Mesenchymal stem cell (in vitro differentiated cells and primary cell): Measurements from ENCODE around the gene CATSPER1.

Source experiments
- DNase-seq: peaks from one replicate; pipeline ENCODE4 v3.0.0-alpha.2; 2013
- H2AFZ ChIP-seq: one replicate; pipeline ENCODE4 v1.6.1; 2013; ENCODE audit warnings: low read depth, mild to moderate bottlenecking, control low read depth, inconsistent platforms, low read length, moderate library complexity
- H2AK5ac ChIP-seq: 2 replicates; pipeline ENCODE4 v1.6.1; 2013; ENCODE audit warnings: low read length, moderate library complexity, mild to moderate bottlenecking, inconsistent platforms; ENCODE audit not compliant: severe bottlenecking
- H2BK120ac ChIP-seq: one replicate; pipeline ENCODE4 v1.6.1; 2013; ENCODE audit warnings: low read depth, mild to moderate bottlenecking, inconsistent platforms, low read length, moderate library complexity
- H2BK12ac ChIP-seq, 2 experiments: one replicate each; pipeline ENCODE4 v1.6.1; 2013; ENCODE audit warnings: inconsistent platforms in 2 of 2, low read length in 2 of 2, mild to moderate bottlenecking in 2 of 2, moderate library complexity in 2 of 2, control low read depth in 1 of 2
- H2BK15ac ChIP-seq: one replicate; pipeline ENCODE4 v1.6.1; 2013; ENCODE audit warnings: mild to moderate bottlenecking, low read depth, inconsistent platforms; ENCODE audit not compliant: poor library complexity, severe bottlenecking
- H2BK5ac ChIP-seq: 2 replicates; pipeline ENCODE4 v1.6.1; 2013; ENCODE audit warnings: low read depth, mild to moderate bottlenecking, low read length, control low read depth, inconsistent platforms; ENCODE audit not compliant: poor library complexity, severe bottlenecking
- H3K14ac ChIP-seq, 2 experiments: one replicate each; pipeline ENCODE4 v1.6.1; 2013; ENCODE audit warnings: inconsistent platforms in 2 of 2, low read length in 2 of 2, control low read depth in 1 of 2, mild to moderate bottlenecking in 1 of 2, moderate library complexity in 1 of 2
- H3K18ac ChIP-seq, 2 experiments: one replicate each; pipeline ENCODE4 v1.6.1; 2013; ENCODE audit warnings: inconsistent platforms in 2 of 2, low read length in 2 of 2, control low read depth in 1 of 2, low read depth in 1 of 2, mild to moderate bottlenecking in 1 of 2
- H3K23ac ChIP-seq, 2 experiments: one replicate each; pipeline ENCODE4 v1.6.1; 2013; ENCODE audit warnings: inconsistent platforms in 2 of 2, low read length in 2 of 2, mild to moderate bottlenecking in 2 of 2, moderate library complexity in 2 of 2, control low read depth in 1 of 2
- H3K27ac ChIP-seq: 2 replicates; pipeline ENCODE4 v1.5.1; 2013; ENCODE audit warnings: mild to moderate bottlenecking, moderate library complexity, low read length, control low read depth, inconsistent platforms; ENCODE audit not compliant: poor library complexity, severe bottlenecking
- H3K27me3 ChIP-seq, 2 experiments: 2 replicates each; pipeline versions ENCODE4 v1.6.1 to v1.7.0; 2013; ENCODE audit warnings: low read length in 2 of 2, mild to moderate bottlenecking in 2 of 2, moderate library complexity in 2 of 2, control low read depth in 1 of 2, inconsistent platforms in 1 of 2; ENCODE audit not compliant: control insufficient read depth in 1 of 2, insufficient read depth in 1 of 2
- H3K36me3 ChIP-seq, 2 experiments: 2 replicates each; pipeline versions ENCODE4 v1.6.1 to v1.7.0; 2013; ENCODE audit warnings: low read length in 2 of 2, control low read depth in 1 of 2, inconsistent platforms in 1 of 2, low read depth in 1 of 2, mild to moderate bottlenecking in 1 of 2; ENCODE audit not compliant: insufficient read depth in 2 of 2, control insufficient read depth in 1 of 2
- H3K4ac ChIP-seq, 2 experiments: one replicate each; pipeline ENCODE4 v1.6.1; 2013; ENCODE audit warnings: inconsistent platforms in 2 of 2, low read length in 2 of 2, mild to moderate bottlenecking in 2 of 2, moderate library complexity in 2 of 2, control low read depth in 1 of 2, low read depth in 1 of 2
- H3K4me1 ChIP-seq: 2 replicates; pipeline ENCODE4 v1.6.1; 2013; ENCODE audit warnings: low read depth, low read length, control low read depth; ENCODE audit not compliant: control insufficient read depth, insufficient read depth
- H3K4me2 ChIP-seq: 2 replicates; pipeline ENCODE4 v1.6.1; 2013; ENCODE audit warnings: low read length, mild to moderate bottlenecking, inconsistent platforms; ENCODE audit not compliant: poor library complexity, severe bottlenecking
- H3K4me3 ChIP-seq, 2 experiments: 2 replicates each; pipeline versions ENCODE4 v1.5.1 to v1.7.0; 2013; ENCODE audit warnings: low read length in 2 of 2, mild to moderate bottlenecking in 2 of 2, control low read depth in 1 of 2, low read depth in 1 of 2; ENCODE audit not compliant: insufficient read depth in 1 of 2
- H3K79me1 ChIP-seq: replicated peaks from 2 replicates; pipeline ENCODE4 v1.6.1; 2013; ENCODE audit warnings: mild to moderate bottlenecking, control low read depth, low read length, inconsistent platforms; ENCODE audit not compliant: poor library complexity, severe bottlenecking
- H3K9ac ChIP-seq: 2 replicates; pipeline ENCODE4 v1.7.0; 2013; ENCODE audit warnings: mild to moderate bottlenecking, low read length, moderate library complexity
- H3K9me3 ChIP-seq: 2 replicates; pipeline ENCODE4 v1.7.0; 2013; ENCODE audit warnings: mild to moderate bottlenecking, low read length; ENCODE audit not compliant: control insufficient read depth
- H4K8ac ChIP-seq: one replicate; pipeline ENCODE4 v1.6.1; 2013; ENCODE audit warnings: inconsistent platforms, mild to moderate bottlenecking, low read length, moderate library complexity
- H4K91ac ChIP-seq: one replicate; pipeline ENCODE4 v1.6.1; 2013; ENCODE audit warnings: mild to moderate bottlenecking, low read length, inconsistent platforms
- WGBS: methylation state at CpG from one replicate; pipeline ENCODE4 v1.1.7; 2013; ENCODE audit warnings: mixed read lengths; 5-methylcytosine and 5-hydroxymethylcytosine counted together

CATSPER1 gene

DNA sequence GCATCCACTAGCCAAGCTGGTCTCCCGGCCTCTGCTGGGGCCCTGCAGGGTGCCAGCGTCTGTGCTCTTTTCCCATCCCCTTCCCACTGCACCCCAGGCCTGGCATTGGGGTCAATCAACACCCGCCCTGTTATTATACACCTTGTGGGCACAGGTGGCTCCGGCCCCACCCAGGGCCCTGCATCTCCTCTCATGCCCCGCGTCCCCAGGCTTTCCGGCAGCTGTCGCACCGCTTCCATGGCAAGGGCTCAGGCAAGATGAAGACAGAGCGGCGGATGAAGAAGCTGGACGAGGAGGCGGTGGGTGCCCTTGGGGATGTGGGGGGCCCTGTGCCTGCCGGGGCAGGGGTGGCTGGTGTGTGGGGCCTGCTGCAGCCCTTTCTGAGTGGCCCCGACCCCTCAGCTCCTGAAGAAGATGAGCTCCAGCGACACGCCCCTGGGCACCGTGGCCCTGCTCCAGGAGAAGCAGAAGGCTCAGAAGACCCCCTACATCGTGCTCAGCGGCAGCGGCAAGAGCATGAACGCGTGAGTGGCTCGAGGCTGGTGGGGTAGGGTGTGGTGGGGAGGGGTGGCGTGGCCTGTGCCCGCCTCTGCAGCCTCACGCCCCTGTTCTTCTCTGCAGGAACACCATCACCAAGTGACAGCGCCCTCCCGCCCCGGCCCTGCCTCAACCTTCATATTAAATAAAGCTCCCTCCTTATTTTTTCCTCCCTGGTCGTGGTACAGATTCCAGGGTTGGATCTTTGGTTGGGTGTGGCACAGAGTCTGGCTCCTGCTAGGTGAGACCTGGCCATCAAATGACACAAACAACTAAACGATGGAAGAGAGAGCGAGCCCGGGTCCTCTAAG, 47.7 kb downstream of the CATSPER1 start:
- H3K27me3 ChIP-seq: no peaks in the 10 kb centered on the region
- H3K4me1 ChIP-seq: no peaks in the 10 kb centered on the region
- H2BK12ac ChIP-seq: no peak overlapping the region
- H2BK5ac ChIP-seq: no peak overlapping the region
- DNase-seq: no peak
- no peak overlapping the region for H3K9ac ChIP-seq
- no peak overlapping the region for H2BK120ac ChIP-seq
- H4K91ac ChIP-seq: no peak overlapping the region
- no peak overlapping the region for H3K14ac ChIP-seq
- H3K27ac ChIP-seq: no peak overlapping the region
- H3K18ac ChIP-seq: no peak overlapping the region
- H3K23ac ChIP-seq: no peak overlapping the region
- no peaks in the 10 kb centered on the region for H3K9me3 ChIP-seq
- no peak overlapping the region for H3K4me2 ChIP-seq
- no peak overlapping the region for H3K4ac ChIP-seq
- peaks cover 45 to 71% of the 10 kb centered on the region in 2 experiments for H3K36me3 ChIP-seq
- WGBS: 98% methylated on average over 26 of the region's 34 CpGs
- H2BK15ac ChIP-seq: no peak overlapping the region
- no peak overlapping the region for H4K8ac ChIP-seq
- H2AFZ ChIP-seq: no peak overlapping the region
- H2AK5ac ChIP-seq: no peak overlapping the region
- no peak overlapping the region for H3K4me3 ChIP-seq
- H3K79me1 ChIP-seq: peaks cover 2% of the 10 kb centered on the region

DNA sequence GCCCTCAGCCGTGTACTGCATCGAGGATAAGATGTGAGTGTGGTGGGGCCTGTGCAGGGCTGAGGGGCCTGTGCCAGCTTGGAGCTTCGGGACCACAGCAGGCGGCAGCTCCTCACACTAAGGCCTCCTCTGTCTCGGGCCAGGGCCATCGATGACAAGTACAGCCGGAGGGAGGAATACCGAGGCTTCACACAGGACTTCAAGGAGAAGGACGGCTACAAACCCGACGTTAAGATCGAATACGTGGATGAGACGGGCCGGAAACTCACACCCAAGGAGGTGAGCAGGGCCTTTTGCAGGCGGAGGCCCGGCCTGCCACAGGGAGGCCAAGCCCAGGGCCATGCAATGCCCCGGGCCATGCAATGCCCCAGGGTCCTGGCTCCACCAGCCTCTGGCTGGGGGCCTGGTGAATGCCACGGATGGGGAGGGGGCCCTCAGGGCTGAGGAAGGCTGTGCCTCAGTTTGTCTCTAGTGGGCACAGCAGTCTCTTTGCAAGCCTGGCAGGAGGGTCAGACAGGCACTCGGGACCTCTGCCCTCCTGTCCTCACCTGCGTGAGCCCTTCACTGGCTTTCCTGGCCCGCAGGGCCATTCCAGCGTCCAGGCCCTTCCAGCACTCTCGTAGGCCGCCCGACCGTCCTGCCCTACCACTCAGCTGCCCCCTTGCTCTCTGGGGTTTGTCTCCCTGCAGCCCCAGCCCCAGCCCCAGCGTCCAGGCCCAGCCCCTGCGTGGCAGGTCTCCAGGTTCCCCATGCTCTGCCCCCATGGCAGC, 48.5 kb downstream of the CATSPER1 start:
- Histone ChIP-seq H3K27me3 (no peaks in the 10 kb centered on the region), H3K23ac (no peak overlapping the region), H3K14ac (no peak overlapping the region), H3K36me3 (peaks cover 50 to 70% of the 10 kb centered on the region in 2 experiments), H3K4me3 (no peak overlapping the region), H2BK5ac (no peak overlapping the region), H2BK15ac (no peak overlapping the region), H2AK5ac (no peak overlapping the region), H3K9ac (no peak overlapping the region), H4K8ac (peak overlapping the region; percentile 9), H4K91ac (no peak overlapping the region), H3K79me1 (peaks cover 2% of the 10 kb centered on the region), H2AFZ (no peak overlapping the region), H3K4me2 (no peak overlapping the region), H3K4me1 (no peaks in the 10 kb centered on the region), H3K9me3 (no peaks in the 10 kb centered on the region), H2BK120ac (no peak overlapping the region), H3K18ac (no peak overlapping the region), H3K27ac (no peak overlapping the region), H3K4ac (no peak overlapping the region), H2BK12ac (no peak overlapping the region)
- DNase-seq: no peak
- WGBS: 96% methylated on average over 28 of the region's 29 CpGs

DNA sequence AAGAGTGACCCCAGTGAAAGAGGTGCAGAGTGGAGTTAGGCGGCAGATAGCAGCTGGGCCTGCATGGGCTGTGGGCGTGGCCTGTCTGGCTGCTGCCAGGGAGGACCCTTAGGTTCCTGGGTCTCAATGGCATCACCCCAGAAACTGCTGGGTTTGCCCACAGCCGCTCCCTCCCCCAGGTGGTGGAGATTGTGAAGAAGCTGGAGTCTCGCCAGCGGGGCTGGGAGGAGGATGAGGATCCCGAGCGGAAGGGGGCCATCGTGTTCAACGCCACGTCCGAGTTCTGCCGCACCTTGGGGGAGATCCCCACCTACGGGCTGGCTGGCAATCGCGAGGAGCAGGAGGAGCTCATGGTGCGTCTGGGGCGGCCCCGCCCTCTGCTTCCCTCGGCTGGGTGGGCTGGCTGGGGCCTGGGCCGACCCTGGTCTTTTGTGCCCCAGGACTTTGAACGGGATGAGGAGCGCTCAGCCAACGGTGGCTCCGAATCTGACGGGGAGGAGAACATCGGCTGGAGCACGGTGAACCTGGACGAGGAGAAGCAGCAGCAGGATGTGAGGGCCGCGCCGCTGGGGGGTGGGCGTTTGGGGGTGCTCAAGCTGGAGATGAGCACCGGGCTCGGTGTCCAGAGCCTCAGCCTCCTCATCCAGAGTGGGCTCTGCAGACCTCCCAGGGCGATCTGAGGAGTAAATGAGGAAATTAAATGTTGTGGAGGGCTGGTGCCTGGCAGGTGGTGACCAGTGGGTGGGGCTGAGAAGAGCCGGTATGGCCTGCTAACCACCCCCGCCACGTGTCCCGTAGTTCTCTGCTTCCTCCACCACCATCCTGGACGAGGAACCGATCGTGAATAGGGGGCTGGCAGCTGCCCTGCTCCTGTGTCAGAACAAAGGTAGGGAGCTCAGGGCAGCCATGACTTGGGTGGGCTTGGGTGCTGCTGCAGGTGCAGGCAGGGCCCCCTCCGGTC, 49.8 kb downstream of the CATSPER1 start:
- Histone ChIP-seq H3K4me3 (no peak overlapping the region), H3K79me1 (peaks cover 6% of the 10 kb centered on the region), H4K91ac (no peak overlapping the region), H2AK5ac (no peak overlapping the region), H3K9ac (no peak overlapping the region), H3K23ac (no peak overlapping the region), H2BK15ac (no peak overlapping the region), H2BK120ac (no peak overlapping the region), H3K14ac (no peak overlapping the region), H4K8ac (no peak overlapping the region), H2AFZ (no peak overlapping the region), H3K4ac (no peak overlapping the region), H3K4me1 (no peaks in the 10 kb centered on the region), H2BK12ac (no peak overlapping the region), H3K4me2 (no peak overlapping the region), H3K36me3 (peaks cover 62 to 63% of the 10 kb centered on the region in 2 experiments), H3K27ac (no peak overlapping the region), H3K9me3 (no peaks in the 10 kb centered on the region), H3K18ac (no peak overlapping the region), H3K27me3 (no peaks in the 10 kb centered on the region), H2BK5ac (no peak overlapping the region)
- 90% methylated on average over 41 of the region's 43 CpGs for WGBS
- DNase-seq: no peak
